ENCODE data around the gene CAPZB.

DNA sequence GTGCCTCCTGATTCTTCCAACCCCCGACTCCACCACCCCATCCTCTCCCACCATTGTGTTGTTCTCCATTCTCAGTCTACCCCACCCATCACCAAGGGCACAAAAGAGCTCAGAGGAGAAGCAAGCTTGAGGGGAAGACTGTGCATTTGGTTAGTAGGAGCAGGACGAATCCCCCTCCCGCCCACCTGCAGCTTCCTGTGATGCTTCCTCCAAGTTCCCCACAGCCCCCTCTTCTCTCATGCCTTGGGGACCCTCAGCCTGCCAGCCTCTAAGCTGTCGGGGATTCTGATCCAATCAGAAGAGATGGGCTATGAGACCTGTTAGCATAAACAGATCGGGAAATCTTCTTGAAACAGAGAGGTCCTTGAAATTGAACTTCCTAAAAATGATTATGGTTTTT is 22.2 kb upstream of the CAPZB start:
- TF ChIP-seq CTCF (IDR thresholded peaks at IDR 0.05) (no peak), POLR2AphosphoS5 (IDR thresholded peaks at IDR 0.05) (no peak)

Data from sigmoid colon (tissue), 4 donors.